ENCODE measurements around the gene BATF.

BATF gene

GRCh38 chr14:75595226-75595625 is 73.0 kb downstream of the BATF start:
- DNase-seq (ENCODE audit: low read depth in 2 of 2), result no peak

Measured in fibroblast of skin of left biceps (primary cell).